GM21447 (cell line): ENCODE results near the gene LYSMD3.
A peak's percentile ranks its signal among the peaks of the same experiment; 100 is the strongest.

Experiments
- ATAC-seq: cut with Tn5 transposase; IDR thresholded peaks from one replicate; pipeline ENCODE4 v1.9.1; 2021; ENCODE audit not compliant: unreplicated experiment

Gene LYSMD3

DNA sequence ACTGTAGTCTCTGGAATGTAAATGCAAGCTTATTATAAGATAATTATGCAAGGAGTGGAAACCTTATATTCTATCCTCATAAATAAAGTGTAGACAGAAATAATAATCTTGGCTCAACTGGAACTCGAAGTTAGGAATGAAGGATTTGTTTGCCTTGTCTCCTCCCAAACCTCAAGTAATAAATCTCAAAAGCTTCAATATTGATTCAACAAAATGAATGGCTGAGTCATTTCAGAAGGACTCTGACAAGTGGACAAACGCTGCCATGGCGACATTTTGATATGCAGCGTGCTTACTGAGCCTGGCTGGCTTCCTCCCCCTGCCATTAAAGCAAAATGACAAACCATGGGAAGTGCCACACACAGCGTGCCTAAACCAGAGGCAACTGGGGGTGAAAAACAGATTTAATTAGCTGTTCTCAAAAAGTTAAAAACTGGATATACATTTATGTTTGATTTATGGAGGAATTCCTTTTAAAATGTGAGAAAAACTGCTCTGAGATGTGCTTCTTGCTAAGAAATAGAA lies 18.7 kb upstream of the LYSMD3 start:
- no peak for ATAC-seq

DNA sequence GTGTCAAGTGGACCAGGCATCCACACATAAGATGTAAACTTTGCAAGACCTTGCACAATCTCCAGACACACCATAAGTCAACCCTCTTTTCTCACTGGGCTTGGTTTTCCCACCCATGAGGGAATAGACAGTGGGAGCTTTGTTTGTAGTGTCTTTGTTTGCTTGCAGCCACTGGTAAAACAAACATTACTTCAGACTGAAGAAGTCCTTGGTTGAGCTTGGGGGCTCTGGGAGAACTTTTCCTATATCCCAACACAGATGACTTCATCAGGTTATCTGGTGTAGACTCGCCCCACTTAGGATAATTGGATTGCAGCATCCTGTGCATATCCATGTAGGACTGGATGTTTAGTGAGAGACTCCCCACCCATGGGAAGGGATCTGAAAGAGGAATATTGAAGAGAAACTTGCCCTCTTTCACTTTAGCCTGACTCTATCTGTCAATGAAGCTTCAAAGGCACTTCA lies 17.7 kb upstream of the LYSMD3 start:
- ATAC-seq = no peak

DNA sequence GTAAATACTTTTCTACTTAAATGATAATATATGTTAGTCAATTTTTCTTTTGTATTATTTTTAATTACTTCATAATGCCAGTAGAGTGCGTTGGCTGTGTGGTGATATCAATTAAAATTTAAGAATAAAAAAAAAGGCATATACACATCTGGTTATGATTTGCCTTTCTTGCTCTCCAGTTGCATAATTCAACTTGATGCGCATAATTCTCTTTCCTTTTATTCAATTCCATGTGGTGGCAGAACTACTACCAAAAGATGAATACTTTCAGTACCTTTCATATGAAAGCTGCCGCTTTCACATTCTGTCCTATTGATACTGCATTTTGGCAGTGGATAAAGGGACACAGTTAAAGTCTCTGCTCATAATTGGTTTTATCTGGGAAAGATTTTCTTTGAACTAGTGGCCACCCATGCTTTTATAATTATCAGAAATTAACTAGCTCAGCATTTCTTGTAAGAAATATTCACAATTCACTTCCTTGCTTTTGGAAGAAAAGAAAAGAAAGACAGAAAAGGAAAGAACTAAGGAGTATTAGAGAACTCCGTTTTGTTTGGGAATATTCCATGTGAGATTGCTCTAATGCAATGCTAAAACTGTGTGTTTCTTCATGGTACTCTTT lies 16.9 kb upstream of the LYSMD3 start:
- ATAC-seq = no peak

DNA sequence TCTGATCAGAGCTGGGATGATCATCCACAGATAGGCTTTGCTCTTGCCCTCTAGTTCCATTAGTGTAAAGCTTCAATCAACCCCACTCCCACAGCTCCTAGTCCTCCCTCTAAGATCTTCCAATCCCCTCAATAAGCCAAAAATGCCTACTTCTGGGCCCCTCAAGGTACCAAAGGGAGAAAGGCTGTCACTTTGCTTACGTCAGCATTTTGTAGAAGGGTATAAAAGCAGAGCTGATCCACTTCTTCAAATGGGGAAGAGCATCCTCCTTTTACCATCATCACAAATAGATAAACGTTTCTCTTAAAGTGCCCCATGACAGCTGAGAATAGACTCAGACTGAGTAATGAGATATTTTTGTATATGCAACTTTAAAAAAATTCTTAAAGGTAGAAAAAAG lies 16.1 kb upstream of the LYSMD3 start:
- ATAC-seq = no peak

DNA sequence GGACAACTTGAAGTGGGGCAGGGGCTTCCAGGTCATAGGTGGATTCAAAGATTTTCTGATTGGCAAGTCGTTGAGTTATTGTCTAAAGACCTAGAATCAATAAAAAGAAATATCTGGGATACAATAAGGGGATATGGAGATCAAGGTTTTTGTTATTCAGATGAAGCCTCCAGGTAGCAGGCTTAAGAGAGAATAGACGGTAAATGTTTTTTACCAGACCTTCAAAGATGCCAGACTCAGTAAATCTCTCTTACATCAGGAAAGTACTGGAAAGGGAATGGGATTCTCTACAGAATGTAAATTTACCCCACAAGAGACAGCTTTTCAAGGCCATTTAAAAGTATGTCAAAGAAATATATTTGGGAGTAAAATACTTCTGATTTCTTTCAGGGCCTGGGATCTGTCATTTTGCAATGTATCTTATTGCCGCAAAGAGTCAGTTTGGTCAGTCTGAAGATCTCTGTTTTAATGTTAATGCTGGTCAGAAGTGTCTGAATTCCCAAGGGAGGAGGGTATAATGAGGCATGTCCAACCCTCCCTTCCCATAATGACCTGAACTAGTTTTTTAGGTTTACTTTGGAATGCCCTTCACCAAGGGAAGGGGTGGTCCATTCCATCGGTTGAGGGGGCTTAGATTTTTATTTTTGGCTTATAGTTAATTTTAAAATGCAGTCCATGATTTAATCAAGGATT lies 13.6 kb upstream of the LYSMD3 start:
- ATAC-seq = no peak

DNA sequence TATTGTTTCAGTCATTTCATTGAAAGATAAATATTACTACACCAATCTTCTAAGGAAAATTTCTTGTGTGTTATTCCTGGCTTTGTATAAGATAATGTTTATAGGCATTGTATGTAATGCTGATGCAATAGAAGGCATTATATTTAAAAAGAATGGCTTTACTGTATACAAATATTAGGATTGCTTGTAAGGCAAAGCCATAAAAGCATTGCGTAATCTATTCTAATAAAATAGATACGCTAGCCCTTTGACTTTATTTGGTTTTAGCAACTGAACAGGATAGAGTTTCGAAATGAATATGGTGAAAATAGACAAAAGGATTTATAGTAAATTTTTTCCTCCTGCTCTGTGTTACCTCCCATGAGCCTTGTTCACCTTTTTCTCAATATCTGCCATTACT lies 5.5 kb upstream of the LYSMD3 start:
- ATAC-seq = no peak

DNA sequence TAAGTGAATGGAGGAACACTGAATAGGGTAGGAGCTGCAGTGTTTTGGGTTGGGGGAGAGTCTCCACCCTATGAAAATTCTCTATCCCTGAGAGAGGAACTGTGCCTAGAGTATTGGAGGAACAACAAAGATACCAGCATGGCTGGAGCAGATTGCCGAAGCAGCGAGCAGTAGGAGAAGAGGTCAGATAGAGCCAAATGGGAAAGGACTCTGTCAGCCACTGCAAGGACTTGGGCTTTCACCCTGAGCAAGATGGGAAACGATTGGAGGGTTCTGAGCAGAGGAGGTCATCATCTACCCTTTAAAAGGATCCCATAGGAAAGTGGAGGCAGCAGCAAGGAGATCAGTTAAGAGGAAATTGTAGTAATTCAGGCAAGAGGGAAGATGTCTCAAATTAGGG lies 4.4 kb upstream of the LYSMD3 start:
- no peak for ATAC-seq

DNA sequence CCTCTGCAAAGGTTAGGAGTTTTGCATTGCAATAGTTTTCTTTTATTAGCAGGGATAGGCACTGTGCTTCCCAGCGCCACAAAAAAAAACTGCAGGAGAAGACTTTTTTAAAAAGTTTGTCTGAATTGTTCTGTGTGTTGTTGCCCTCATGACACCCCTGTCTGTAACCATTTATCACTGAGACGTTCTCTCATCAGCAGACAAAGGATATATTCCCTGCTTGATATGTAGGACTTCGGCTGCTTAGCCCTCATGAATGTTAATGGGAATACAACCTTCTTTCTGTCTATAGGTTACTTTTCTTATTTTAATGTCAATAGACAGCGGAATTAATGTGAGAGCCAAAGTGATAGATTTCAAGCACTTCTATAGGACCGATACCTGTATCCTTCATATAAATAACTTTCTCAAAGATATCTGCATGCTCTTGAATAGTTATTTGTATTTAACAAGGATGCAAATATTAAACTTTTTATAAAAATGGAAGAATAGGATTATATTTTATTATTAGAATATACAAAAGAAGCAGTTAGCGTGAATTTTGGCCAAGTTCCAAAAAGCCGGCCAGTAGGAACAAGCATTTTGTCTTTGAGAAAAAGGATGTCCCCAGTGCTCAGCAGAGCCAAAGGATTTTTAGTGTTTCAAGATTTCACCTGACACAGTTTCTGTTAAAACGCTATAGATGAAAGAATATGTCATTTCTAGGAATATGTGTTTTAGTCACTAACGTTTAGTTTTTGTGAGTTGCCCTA lies 1.5 kb upstream of the LYSMD3 start:
- no peak for ATAC-seq

DNA sequence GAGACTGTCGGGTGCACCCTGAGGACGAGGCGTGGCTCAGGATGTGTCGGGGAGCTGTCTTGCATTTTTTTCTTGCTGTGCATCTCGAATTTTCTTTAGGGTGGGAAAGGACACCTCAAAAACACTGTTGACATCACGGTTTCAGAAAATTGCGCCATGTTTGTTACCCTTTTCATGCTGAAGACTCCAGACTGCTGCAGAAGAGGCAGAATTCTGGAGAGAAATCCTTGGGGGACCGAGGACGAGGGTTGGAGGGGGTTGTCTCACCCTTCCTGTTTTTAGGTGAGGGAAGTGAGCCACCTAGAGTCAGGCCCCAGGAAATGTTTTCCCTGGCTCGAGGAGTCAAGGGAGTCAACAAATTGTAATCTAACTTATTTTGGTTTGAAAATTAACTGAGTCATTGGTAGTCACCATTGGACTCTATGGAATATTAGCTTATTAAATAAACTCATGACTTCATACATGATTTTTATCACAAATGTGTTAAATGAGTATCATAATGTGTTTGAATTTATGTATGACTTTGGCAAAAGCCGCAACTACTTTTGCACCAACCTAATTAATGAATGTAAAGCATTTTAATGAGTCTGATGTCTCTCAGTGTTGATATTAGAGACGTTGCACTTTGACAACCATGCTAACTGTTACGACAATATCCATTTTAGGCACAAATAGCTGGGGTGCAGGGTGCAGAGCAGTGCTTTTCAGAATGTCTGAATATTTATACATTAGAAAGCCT lies 724 bp upstream of the LYSMD3 start:
- peak; percentile 68 for ATAC-seq

DNA sequence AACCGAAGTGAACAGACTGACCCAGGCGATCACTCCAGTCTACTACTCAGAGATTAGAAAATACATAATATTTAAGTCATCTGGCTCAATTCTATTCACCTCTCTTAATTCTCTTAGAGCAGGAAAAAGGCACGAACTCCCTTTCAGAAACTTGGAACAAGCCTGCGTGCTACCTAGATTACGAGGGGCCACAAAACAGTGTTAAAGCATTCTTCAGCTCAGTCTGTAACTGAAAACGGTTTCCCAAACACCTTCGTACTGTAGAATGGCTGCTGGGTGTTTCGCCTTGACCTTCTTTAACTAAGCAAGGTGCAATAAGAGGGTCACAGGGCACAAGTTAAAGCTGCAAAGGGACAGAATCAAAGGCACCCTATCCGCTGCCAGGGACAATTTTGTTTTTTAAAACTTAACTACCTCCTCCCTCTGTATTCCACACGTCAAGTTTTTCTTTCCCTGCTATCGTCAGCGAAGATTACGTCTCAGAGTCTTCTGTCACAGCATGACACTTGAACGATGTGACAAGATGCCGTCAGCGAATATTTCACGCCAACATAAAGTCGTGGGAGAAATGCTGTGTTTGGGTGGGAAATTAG lies 687 bp downstream of the LYSMD3 start:
- ATAC-seq = peak; percentile 2

DNA sequence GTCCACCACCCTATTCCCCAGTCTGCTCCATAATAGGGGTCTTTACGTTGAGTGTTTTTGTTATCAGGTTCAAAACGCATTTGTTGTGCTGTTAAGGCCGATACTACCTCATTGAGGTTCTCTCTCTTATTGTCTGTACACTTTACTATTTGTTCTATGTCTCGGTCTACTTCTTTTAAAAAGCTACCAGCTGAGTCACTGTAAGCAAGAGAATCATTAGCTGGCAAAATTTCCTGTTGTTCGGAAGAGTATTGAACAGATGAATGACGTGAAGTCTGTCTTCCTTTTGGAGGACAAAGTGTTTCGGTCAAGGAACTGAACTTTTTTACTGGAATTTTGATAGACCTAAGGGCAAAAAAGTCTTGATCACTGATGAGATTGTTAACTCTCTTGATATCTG lies 10.3 kb downstream of the LYSMD3 start:
- no peak for ATAC-seq

DNA sequence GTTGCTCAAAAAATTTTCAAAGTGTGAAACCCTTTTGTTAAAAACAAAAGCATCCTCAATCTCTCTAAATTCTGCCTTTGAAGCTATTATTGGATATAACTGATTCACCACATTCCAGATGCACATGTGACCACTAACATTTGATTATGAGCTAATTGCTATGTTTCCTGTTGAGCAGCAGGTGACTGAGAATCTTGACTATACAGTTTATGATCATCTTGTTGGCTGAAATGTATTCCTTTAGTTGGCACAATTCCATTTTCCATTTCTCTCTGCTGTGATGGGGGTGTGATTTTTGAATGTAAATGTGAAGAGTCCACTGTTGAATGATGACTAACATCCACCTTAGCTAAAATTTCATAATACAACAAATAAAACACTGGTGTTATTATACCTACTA lies 10.7 kb downstream of the LYSMD3 start:
- ATAC-seq = no peak

DNA sequence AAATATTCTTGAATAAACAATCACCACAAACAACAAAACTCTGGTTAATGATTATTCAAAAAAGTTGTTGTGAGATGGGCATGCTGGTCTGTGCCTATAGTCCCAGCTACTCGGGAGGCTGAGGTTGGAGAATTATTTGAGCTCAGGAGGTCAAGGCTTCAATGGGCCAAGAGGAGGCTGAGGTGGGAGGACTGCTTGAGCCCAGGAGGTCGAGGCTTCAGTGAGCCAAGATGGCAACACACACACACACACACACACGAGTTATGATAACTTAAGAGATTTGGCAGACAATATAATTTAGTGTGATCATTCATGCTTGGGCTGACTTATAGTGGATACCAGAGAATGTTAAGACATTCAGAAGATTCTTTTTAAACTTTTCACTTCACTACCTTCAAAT lies 14.9 kb downstream of the LYSMD3 start:
- ATAC-seq = no peak

DNA sequence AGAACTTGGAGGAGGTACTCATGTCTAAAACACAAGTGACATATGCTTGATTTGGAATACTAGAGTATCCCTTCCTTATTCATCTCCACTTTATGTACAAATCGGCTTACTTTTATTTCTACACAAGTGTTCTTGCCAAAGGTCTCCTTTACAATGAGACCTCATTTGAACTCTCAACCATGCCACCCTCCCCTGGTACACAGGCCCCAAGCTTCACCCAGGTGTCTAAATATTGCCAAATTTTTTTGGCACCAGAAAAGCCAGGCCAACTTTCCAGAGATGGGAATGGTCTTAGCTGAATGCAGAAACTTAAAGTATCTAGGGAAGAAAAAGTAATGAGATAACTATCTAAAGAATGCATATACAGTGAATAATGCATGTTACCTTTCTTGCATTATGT lies 18.9 kb downstream of the LYSMD3 start:
- ATAC-seq = no peak

DNA sequence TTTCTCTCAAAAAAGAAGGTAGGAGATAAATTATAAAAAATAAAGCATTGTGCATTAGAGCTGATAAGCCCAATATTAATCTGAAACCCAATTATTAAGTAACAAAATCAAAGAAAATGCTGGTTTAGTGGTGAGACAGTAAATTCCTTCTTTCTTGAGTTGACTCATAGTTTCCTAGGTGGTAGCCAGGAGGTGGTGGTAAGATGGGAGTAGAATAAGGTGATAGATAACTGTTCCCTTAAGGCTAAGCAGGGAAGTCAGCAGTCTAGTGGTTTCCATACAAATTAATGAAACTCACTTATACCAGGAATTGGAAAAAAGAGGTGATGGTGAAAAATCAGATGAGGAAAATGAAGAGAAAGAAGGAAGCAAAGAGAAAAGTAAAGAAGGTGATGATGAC lies 23.2 kb downstream of the LYSMD3 start:
- ATAC-seq = no peak

DNA sequence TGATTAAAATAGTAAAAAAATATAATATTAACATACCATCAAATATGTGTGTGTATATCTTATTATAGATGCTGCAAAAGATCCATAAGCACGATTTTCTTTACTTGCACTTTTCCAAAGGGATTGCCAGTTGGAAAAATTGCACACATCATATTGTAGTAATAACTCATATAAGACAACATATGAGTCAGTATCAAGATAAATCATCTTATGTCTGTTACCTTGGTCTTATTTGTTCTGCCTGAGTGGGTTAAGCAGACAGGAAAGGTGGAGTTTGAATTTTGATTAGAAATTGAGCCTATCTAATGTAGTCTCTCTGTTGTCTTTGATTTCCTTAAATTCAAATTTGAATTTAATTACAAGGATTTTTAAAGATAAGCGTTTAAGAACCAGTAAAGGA lies 24.6 kb downstream of the LYSMD3 start:
- no peak for ATAC-seq

DNA sequence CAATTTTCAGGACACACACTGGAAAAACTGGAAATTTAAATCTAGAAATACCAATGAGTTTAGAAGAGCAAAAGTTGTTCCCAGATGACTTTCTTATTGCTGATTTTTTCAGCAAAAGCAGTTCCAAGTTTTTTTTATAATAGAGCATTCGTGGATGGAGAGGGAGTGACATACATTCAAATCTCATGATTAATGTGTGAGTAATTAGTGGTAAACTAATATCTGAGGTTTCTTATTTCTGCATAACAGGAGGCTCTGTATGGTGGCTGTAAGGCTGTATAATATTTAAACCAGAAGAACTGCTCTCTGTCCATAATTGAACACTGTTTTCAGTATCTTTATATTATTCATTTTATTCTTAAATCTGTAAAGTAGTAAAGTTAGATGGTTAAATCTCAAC lies 25.8 kb downstream of the LYSMD3 start:
- no peak for ATAC-seq

DNA sequence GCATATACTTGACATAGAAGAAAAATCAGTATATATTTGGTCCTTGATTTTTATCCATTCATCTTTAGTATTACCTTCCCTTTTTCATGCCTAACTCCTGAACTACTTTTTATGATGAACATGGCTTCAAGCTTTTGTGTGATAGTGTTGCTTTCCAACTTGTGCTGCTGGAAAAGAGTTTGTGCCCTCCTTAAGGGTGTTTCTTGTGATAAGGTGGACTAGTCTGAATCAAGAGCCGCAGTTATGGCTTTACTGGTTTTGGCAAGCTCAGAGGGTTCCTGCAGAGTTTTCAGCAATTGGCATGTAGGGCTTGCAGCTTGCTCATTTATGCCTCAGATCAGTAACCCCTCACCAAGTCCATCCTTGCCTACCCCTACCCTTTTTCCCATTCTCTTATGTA lies 34.2 kb downstream of the LYSMD3 start:
- no peak for ATAC-seq

DNA sequence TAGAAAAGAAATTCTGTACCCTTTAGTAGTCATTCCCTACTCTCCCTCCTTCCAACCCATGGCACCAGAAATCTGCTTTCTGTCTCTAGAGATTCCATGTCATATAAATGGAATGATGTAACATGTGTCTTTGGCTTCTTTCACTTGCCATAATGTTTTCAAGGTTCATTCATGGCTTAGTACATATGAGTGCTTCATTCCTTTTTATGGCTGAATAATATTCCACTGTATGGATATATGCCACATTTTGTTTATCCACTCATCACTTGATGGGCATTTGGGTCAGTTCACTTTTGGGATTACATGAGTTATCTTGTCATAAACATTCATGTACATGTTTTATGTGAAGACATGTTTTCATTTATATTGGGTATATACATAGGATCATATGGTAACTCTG lies 35.3 kb downstream of the LYSMD3 start:
- no peak for ATAC-seq

DNA sequence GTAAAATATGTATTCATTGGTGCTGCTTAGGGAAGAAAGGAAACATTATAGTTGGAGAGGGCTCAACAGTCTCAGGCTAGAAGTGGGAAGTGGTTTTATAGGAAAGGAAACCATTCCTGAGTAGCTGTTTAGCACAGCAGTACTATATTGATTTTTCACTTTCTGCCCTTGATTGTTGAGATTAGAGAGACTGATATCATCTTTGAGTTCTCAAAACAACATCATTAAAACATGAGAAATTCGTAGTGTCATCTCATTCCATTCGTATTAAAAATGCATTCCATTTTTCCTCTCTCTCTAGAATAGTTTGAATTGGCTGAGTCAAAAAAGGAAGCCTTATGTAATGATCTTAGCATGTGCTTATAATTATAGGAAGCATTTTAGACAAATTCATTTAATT lies 40.6 kb downstream of the LYSMD3 start:
- no peak for ATAC-seq

DNA sequence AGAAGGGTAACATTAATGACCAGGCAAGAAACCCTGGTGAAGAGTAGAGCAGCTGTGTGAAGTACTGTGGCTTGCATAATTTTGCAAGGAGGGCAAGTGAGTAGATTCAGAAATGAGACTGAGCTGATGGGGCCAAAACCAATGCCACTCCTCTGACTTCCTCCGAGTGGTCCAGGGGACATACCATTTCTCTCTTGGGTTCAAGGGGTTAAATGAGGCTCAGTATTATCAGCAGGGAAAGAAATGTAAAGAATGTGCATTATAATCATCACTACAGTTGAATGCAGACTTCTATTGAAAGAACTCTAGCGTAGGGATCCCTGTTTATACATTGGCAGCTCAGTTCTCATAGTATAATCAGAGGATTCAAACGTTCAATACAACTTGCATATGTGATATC lies 44.8 kb downstream of the LYSMD3 start:
- ATAC-seq = no peak
